K562 (cell line): ENCODE data around the gene ATXN10. TPM values are rescaled to one million over a fixed set of nuclear protein-coding genes. Genes with fewer than 3 reads are reported as not detected.

Experiments
- ATAC-seq: fragments of 200-7000 bp; cut with Tn5 transposase; 3 replicates; pipeline ENCODE4 v1.9.1; 2020; ENCODE audit warnings: moderate library complexity
- BruUV-seq: library from RNA; stranded (reverse); fragments of 400-500 nt; replicated peaks from 2 replicates; lab custom pipeline; 2021; lab: Mats Ljungman, UMichigan
- CTCF ChIA-PET: fragments of 300-600 bp; formaldehyde crosslinking; extraction: SDS; loops from one replicate; lab custom pipeline; 2021; ENCODE audit warnings: low intra/inter-chr PET ratio; lab: Yijun Ruan, JAX
- POLR2A ChIA-PET: fragments of 300-600, 350-650 bp; sonication (Branson Sonifier 250); formaldehyde crosslinking; extraction: SDS; loops from one replicate; lab custom pipeline; 2021; ENCODE audit warnings: antibody characterized with exemption, inconsistent platforms; lab: Yijun Ruan, JAX
- DNase-seq, 4 experiments: peaks; one replicate each; pipeline versions ENCODE4 v3.0.0 to v3.0.0-alpha.2; 2011 to 2018; ENCODE audit warnings: low spot score in 3 of 4, mixed read lengths in 3 of 4; ENCODE audit errors: extremely low read depth in 1 of 4
- FAIRE-seq: peaks from 2 replicates; lab custom pipeline; 2011; peaks lifted over from hg19 to GRCh38; lab: Jason Lieb, UNC
- H2AFZ ChIP-seq: 2 replicates; pipeline ENCODE4 v1.6.0; 2011; ENCODE audit warnings: low read depth, low read length, control low read depth, inconsistent platforms
- H3K27ac ChIP-seq: fragments of 200-600 bp; 3 replicates; pipeline ENCODE4 v1.8.0; 2011; ENCODE audit warnings: low read depth, mild to moderate bottlenecking, control low read depth, inconsistent platforms, low read length, moderate library complexity, mixed read lengths; ENCODE audit errors: extremely low read depth
- H3K27me3 ChIP-seq, 2 experiments: fragments of 300-600 bp in 1 of 2; 2 replicates in 1 of 2; 3 replicates in 1 of 2; pipeline versions ENCODE4 v1.6.0 to v1.8.0; 2011; ENCODE audit warnings: inconsistent platforms in 2 of 2, low read length in 2 of 2, mild to moderate bottlenecking in 1 of 2, mixed read lengths in 1 of 2, moderate library complexity in 1 of 2; ENCODE audit not compliant: control insufficient read depth in 2 of 2, insufficient read depth in 2 of 2
- H3K36me3 ChIP-seq: fragments of 300-600 bp; 3 replicates; pipeline ENCODE4 v1.8.0; 2011; ENCODE audit warnings: mild to moderate bottlenecking, low read length, inconsistent platforms; ENCODE audit not compliant: control insufficient read depth, insufficient read depth
- H3K4me1 ChIP-seq, 2 experiments: fragments of 200-600 bp in 1 of 2; replicated peaks in 1 of 2; 2 replicates in 1 of 2; 3 replicates in 1 of 2; pipeline versions ENCODE4 v1.5.1 to v1.8.0; 2011; ENCODE audit warnings: inconsistent platforms in 2 of 2, low read length in 2 of 2, mild to moderate bottlenecking in 1 of 2, mixed read lengths in 1 of 2, moderate library complexity in 1 of 2; ENCODE audit not compliant: control insufficient read depth in 2 of 2, insufficient read depth in 2 of 2
- H3K4me2 ChIP-seq: 2 replicates; pipeline ENCODE4 v1.6.1; 2011; ENCODE audit warnings: low read length, control low read depth, inconsistent platforms, mixed read lengths; ENCODE audit not compliant: insufficient read depth
- H3K4me3 ChIP-seq: fragments of 200-600 bp; sonication (generic), shearing (Covaris generic); 2 replicates; pipeline ENCODE4 v1.5.1; 2016; ENCODE audit warnings: control low read depth, inconsistent platforms
- H3K79me2 ChIP-seq: fragments of 200-600 bp; 3 replicates; pipeline ENCODE4 v1.8.0; 2011; ENCODE audit warnings: low read length, inconsistent platforms; ENCODE audit not compliant: control insufficient read depth, insufficient read depth
- H3K9ac ChIP-seq, 2 experiments: 2 replicates each; pipeline versions ENCODE4 v1.6.0 to v1.6.1; 2011; ENCODE audit warnings: low read depth in 2 of 2, low read length in 2 of 2, control low read depth in 1 of 2, inconsistent platforms in 1 of 2, mild to moderate bottlenecking in 1 of 2, mixed read lengths in 1 of 2; ENCODE audit not compliant: insufficient read depth in 1 of 2
- H3K9me1 ChIP-seq: one replicate; pipeline ENCODE4 v1.6.0; 2011; ENCODE audit warnings: inconsistent platforms, mild to moderate bottlenecking, low read length, moderate library complexity; ENCODE audit not compliant: control insufficient read depth, insufficient read depth
- H3K9me3 ChIP-seq: replicated peaks from 2 replicates; pipeline ENCODE4 v1.5.1; 2011; ENCODE audit warnings: low read depth, low read length, inconsistent platforms; ENCODE audit not compliant: control insufficient read depth, insufficient read depth
- H4K20me1 ChIP-seq: replicated peaks from 2 replicates; pipeline ENCODE4 v1.6.1; 2011; ENCODE audit warnings: low read length, inconsistent platforms, mixed read lengths; ENCODE audit not compliant: control insufficient read depth, insufficient read depth
- ATF6 ChIP-seq: sonication (generic); formaldehyde crosslinking; IDR thresholded peaks from 2 replicates; pipeline ENCODE4 v1.4.0; 2020; ENCODE audit warnings: mild to moderate bottlenecking, missing genetic modification reagents
- ETV1 ChIP-seq: fragments of 450-650 bp; conservative IDR thresholded peaks from 2 replicates; pipeline ENCODE4 v1.6.1; 2016; ENCODE audit warnings: missing genetic modification characterization, control low read depth, low read depth, missing compliant biosample characterization
- HDAC6 ChIP-seq: IDR thresholded peaks from 2 replicates; pipeline ENCODE4 v1.6.1; 2012; ENCODE audit warnings: low read depth, mild to moderate bottlenecking, control low read depth, inconsistent platforms, low read length, moderate library complexity
- ILK ChIP-seq: fragments of 450-650 bp; IDR thresholded peaks from 2 replicates; pipeline ENCODE4 v1.6.1; 2016; ENCODE audit warnings: missing genetic modification characterization, low read depth, mild to moderate bottlenecking, missing compliant biosample characterization, moderate library complexity, borderline replicate concordance
- MYC ChIP-seq, 2 experiments: fragments of 250-450 bp in 1 of 2; sonication (Bioruptor Pico) in 1 of 2; IDR thresholded peaks; 2 replicates each; pipeline versions ENCODE4 v1.5.1 to v1.6.1; 2012 to 2021; ENCODE audit warnings: low read depth in 2 of 2, borderline replicate concordance in 1 of 2, improper control_type of control experiment in 1 of 2, low read length in 1 of 2, mild to moderate bottlenecking in 1 of 2, moderate library complexity in 1 of 2
- NEUROD1 ChIP-seq: fragments of 150-350 bp; IDR thresholded peaks from 2 replicates; pipeline ENCODE4 v1.6.1; 2014; ENCODE audit warnings: borderline replicate concordance, low read length, low read depth; ENCODE audit not compliant: partially characterized antibody
- SMARCC2 ChIP-seq: fragments of 450-650 bp; IDR thresholded peaks from 2 replicates; pipeline ENCODE4 v1.6.1; 2017; ENCODE audit warnings: antibody characterized with exemption, moderate library complexity, mild to moderate bottlenecking, low read depth
- STAT5B ChIP-seq: fragments of 250-450 bp; sonication (Bioruptor Pico); IDR thresholded peaks from 2 replicates; pipeline ENCODE4 v1.8.0; 2021; ENCODE audit warnings: mild to moderate bottlenecking, inconsistent platforms
- USF1 ChIP-seq: sonication (generic); formaldehyde crosslinking; IDR thresholded peaks from 2 replicates; pipeline ENCODE4 v1.9.0; 2022; ENCODE audit warnings: mild to moderate bottlenecking, missing genetic modification reagents
- WGBS: fragments of 100-300 bp; shearing (Covaris generic); methylation state at CpG from one replicate; pipeline ENCODE4 v1.1.6; 2016; ENCODE audit warnings: low coverage, mixed read lengths; ENCODE audit not compliant: insufficient coverage; ENCODE audit errors: missing lambda C conversion rate; 5-methylcytosine and 5-hydroxymethylcytosine counted together
- in situ Hi-C: fragments of 300-500 bp; cut with MboI; formaldehyde crosslinking; loops from 4 replicates; pipeline ENCODE4 v1.15.0; 2018; ENCODE audit warnings: inconsistent platforms, mixed read lengths
- intact Hi-C: fragments of 100-400 bp; cut with micrococcal nuclease; formaldehyde crosslinking; loops from 2 replicates; pipeline ENCODE4 v1.14.2; 2022
- polyA plus RNA-seq, 8 experiments: library from polyadenylated mRNA; depleted of rRNA in 4 of 8; stranded (reverse) in 5 of 8; unstranded in 3 of 8; fragments of >200 nt; fragmentation: Nextera tagmentation in 2 of 8; fragmentation: Illumina TruSeq in 1 of 8; extraction: Ambion mirVana in 2 of 8; extraction: Trizol in 1 of 8; gene quantifications; 2 replicates each; pipeline versions ENCODE4 v1.2.1 to v1.2.3, GENCODE V29; 2011 to 2014; ENCODE audit warnings: inconsistent platforms in 1 of 8, missing spikeins in 1 of 8
- total RNA-seq, 7 experiments: library from RNA; depleted of rRNA in 6 of 7; stranded (reverse); fragments of >200 nt in 6 of 7; fragmentation: Illumina TruSeq in 2 of 7; extraction: Trizol in 2 of 7; gene quantifications; 2 replicates each; pipeline versions ENCODE4 v1.2.1 to v1.2.3, GENCODE V29; 2011 to 2021; ENCODE audit warnings: low replicate concordance in 1 of 7

Gene ATXN10
- total and polyA plus RNA-seq, 9 of the 15 experiments (the other 6 are each of a cell fraction or from before 2014, with no cell fraction given) = 11.5 to 190 (median 33.6) TPM

GRCh38 chr22:45693835-45694234, 22.2 kb downstream of the ATXN10 start (continued):
- no peak for TF ChIP-seq NEUROD1
- TF ChIP-seq ETV1 = no peak
- TF ChIP-seq STAT5B (CRISPR knock-in tag) = no peak

- Histone ChIP-seq H2AFZ (no peak overlapping the region), H3K9me3 (no peaks in the 10 kb centered on the region), H3K36me3 (peaks cover 33% of the 10 kb centered on the region; the same call in 2 of the 3 replicates), H3K9me1 (no peaks in the 10 kb centered on the region), H3K27me3 (no peaks in the 10 kb centered on the region), H3K4me3 (no peak overlapping the region), H3K27ac (no peak overlapping the region), H3K4me1 (no peaks in the 10 kb centered on the region), H4K20me1 (no peaks in the 10 kb centered on the region), H3K9ac (no peak overlapping the region), H3K4me2 (no peak overlapping the region), H3K79me2 (no peaks in the 10 kb centered on the region)
- in situ Hi-C loops (no loop called here), intact Hi-C loops (no loop called here)
- BruUV-seq = no TSS peak
- ATAC-seq (no peak), FAIRE-seq (no peak), DNase-seq (no peak)
- ChIA-PET POLR2A (no interaction called here), CTCF (no interaction called here)
- WGBS = 93% methylated on average over 5 of the region's 6 CpGs
- no peak for TF ChIP-seq USF1
- no peak for TF ChIP-seq ILK (tag)
- no peak for TF ChIP-seq SMARCC2
- no peak for TF ChIP-seq MYC (IDR thresholded peaks at IDR 0.05; ENCODE audit: low read depth, low read length)
- no peak for TF ChIP-seq MYC (CRISPR knock-in tag; IDR thresholded peaks at IDR 0.05; ENCODE audit: borderline replicate concordance, low read depth)
- no peak for TF ChIP-seq HDAC6
- TF ChIP-seq ATF6 (CRISPR knock-in tag) = no peak
These were observed 24.6 kb downstream of the ATXN10 start for GRCh38 chr22:45696227-45696626.
